Fibroblast of villous mesenchyme (primary cell): ENCODE measurements around the gene CTSL. TPM values are rescaled to one million over a fixed set of nuclear protein-coding genes. Genes with fewer than 3 reads are reported as not detected.

Experiments
- DNase-seq: peaks from one replicate; pipeline ENCODE4 v3.0.0-alpha.2; 2010; ENCODE audit warnings: low read depth
- H3K4me3 ChIP-seq: 2 replicates; pipeline ENCODE4 v1.5.1; 2011; ENCODE audit warnings: low read depth, mild to moderate bottlenecking, low read length
- total RNA-seq: library from RNA; depleted of rRNA; stranded (reverse); fragments of >200 nt; gene quantifications from 2 replicates; pipeline ENCODE4 v1.2.3, GENCODE V29; 2012
- TF ChIP-seq, protein P1 (sequence below): IDR thresholded peaks from 2 replicates; pipeline ENCODE4 v1.5.1; 2012; ENCODE audit warnings: low read depth, mild to moderate bottlenecking, low read length; ENCODE audit not compliant: insufficient read depth

CTSL gene
- total RNA-seq, 1 donor, result 163 TPM

GRCh38 chr9:87722393-87723088 lies 3.4 kb upstream of the CTSL start:
- TF ChIP-seq, protein P1, sequence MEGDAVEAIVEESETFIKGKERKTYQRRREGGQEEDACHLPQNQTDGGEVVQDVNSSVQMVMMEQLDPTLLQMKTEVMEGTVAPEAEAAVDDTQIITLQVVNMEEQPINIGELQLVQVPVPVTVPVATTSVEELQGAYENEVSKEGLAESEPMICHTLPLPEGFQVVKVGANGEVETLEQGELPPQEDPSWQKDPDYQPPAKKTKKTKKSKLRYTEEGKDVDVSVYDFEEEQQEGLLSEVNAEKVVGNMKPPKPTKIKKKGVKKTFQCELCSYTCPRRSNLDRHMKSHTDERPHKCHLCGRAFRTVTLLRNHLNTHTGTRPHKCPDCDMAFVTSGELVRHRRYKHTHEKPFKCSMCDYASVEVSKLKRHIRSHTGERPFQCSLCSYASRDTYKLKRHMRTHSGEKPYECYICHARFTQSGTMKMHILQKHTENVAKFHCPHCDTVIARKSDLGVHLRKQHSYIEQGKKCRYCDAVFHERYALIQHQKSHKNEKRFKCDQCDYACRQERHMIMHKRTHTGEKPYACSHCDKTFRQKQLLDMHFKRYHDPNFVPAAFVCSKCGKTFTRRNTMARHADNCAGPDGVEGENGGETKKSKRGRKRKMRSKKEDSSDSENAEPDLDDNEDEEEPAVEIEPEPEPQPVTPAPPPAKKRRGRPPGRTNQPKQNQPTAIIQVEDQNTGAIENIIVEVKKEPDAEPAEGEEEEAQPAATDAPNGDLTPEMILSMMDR, result no peak
- H3K4me3 ChIP-seq, result no peak overlapping the region
- DNase-seq, result no peak

GRCh38 chr9:87725356-87725899 lies 491 bp upstream of the CTSL start:
- DNase-seq, result peak; percentile 58
- TF ChIP-seq, protein P1, result no peak
- H3K4me3 ChIP-seq, result peak overlapping the region; percentile 72

DNA sequence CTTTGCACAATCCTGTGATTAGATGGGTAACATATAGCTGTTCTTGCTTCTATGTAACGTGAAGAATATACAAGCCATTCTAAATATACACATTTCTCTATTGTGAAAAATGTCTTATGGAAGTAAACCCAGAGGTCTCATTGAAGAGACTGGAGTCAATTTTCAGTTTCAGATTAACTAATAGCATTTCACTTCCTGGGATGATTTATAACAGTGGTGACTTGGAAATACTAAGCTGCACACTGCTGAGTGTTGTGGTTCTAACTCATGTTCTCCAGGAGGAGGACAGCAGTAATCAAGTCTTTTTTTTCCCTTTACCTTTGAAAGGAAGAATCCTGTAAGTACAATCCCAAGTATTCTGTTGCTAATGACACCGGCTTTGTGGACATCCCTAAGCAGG lies 3.3 kb downstream of the CTSL start:
- no peak overlapping the region for H3K4me3 ChIP-seq
- DNase-seq, result no peak
- TF ChIP-seq, protein P1, result no peak

DNA sequence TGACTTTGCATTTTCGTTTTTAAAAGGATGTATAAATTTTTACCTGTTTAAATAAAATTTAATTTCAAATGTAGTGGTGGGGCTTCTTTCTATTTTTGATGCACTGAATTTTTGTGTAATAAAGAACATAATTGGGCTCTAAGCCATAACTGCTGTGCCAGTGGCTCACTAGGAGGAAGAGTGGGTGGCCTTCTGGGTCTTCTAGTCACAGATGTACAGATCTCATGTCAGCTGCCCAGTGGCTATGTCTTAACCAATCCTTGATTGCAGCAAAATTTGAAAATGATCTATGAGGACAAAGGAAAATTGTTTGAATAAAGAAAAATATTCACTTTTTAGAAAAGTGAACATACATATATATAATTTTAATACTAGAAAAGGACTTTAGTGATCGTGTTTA lies 5.4 kb downstream of the CTSL start:
- DNase-seq, result no peak
- H3K4me3 ChIP-seq, result no peak overlapping the region
- TF ChIP-seq, protein P1, result no peak

DNA sequence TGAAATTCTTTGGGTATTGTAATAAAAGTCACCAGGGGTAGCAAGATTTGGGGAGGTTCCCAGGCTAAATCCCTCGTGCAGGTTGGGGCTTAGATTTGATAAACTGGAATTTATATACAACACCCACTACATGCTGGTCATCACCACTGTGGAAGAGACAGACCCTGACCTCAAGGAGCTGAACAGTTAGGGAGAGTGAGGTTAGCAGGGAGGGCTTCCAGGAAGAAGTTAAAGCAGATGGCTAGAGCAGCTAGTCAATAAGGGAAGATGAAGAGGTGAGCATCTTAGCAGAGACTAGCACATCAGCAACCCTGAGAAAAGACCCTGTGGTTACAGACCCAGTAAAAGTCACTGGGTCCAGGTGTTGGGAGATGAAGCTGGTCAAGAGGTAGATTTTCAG lies 6.4 kb downstream of the CTSL start:
- H3K4me3 ChIP-seq, result no peak overlapping the region
- TF ChIP-seq, protein P1, result no peak
- no peak for DNase-seq

DNA sequence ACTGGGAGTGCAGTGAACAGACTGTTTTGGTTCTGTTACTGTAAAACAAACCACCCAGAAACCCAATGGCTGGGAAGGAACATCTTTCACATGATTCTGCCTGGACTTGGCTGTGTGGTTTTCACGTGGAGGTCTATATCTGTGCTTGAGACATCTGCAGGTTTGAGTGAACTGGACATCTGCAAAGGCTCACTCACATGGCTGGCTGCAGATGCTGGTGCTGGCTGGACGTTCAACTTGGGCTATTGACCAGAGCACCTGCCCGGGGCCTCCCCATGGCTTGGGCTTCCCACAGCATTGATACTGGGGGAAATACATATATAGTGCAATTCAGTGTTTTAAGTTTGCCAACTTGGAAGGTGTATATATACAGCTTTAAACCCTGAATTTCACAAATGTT lies 6.8 kb downstream of the CTSL start:
- no peak for DNase-seq
- TF ChIP-seq, protein P1, result no peak
- H3K4me3 ChIP-seq, result no peak overlapping the region
